ENCODE results near the gene ACSF2. TPM values are rescaled to one million over a fixed set of nuclear protein-coding genes. Genes with fewer than 3 reads are reported as not detected.

ACSF2 gene
- total RNA-seq, 1 experiment from 2014 or later = 72.7 TPM

GRCh38 chr17:50424246-50424995 is 1.6 kb upstream of the ACSF2 start:
- no peak for TF ChIP-seq EZH2 (IDR thresholded peaks at IDR 0.05; ENCODE audit: low read length, unreplicated experiment)
- TF ChIP-seq CTCF (conservative IDR thresholded peaks at IDR 0.05; ENCODE audit: low read depth, low read length) = no peak
- intact Hi-C loops (cut with micrococcal nuclease) = loop anchor here (5.0 kb wide), 1 partner anchor 33 kb away; no protein-coding TSS in a partner anchor
- H3K4me3 ChIP-seq (ENCODE audit: low read length) = no peak overlapping the region
- H3K4me1 ChIP-seq (ENCODE audit: insufficient read depth, low read length) = peaks cover 56% of the 10 kb centered on the region
- H3K9ac ChIP-seq (ENCODE audit: low read length) = no peak overlapping the region
- no peaks in the 10 kb centered on the region for H4K20me1 ChIP-seq (ENCODE audit: low read length)
- POLR2A ChIA-PET (ENCODE audit: unreplicated experiment) = interaction anchor here (0.6 kb wide), 1 partner anchor 25 kb away, joined by 7 read pairs; no protein-coding TSS in a partner anchor
- peaks cover 9% of the 10 kb centered on the region for H3F3A ChIP-seq (ENCODE audit: low read length, unreplicated experiment)
- peak overlapping the region; percentile 90 for H3K4me2 ChIP-seq (ENCODE audit: low read length)
- H3K36me3 ChIP-seq (ENCODE audit: low read depth, low read length) = no peaks in the 10 kb centered on the region
- H3K27me3 ChIP-seq (ENCODE audit: low read length) = no peaks in the 10 kb centered on the region
- H3K9me2 ChIP-seq (replicated peaks; ENCODE audit: low read length) = no peaks in the 10 kb centered on the region
- CTCF ChIA-PET = interaction anchor here (0.7 kb wide), 1 partner anchor 247 kb away, joined by 4 read pairs; no protein-coding TSS in a partner anchor
- H3K27ac ChIP-seq (ENCODE audit: low read length) = peak overlapping the region; percentile 67
- no peaks in the 10 kb centered on the region for H3K9me3 ChIP-seq (ENCODE audit: low read length)
- no TSS peak for BruUV-seq (replicated peaks)
- peaks cover 36% of the 10 kb centered on the region for H3K79me2 ChIP-seq (ENCODE audit: low read length)
- H2AFZ ChIP-seq (ENCODE audit: low read length) = peak overlapping the region; percentile 27
- no peak for ATAC-seq
- DNase-seq = no peak

DNA sequence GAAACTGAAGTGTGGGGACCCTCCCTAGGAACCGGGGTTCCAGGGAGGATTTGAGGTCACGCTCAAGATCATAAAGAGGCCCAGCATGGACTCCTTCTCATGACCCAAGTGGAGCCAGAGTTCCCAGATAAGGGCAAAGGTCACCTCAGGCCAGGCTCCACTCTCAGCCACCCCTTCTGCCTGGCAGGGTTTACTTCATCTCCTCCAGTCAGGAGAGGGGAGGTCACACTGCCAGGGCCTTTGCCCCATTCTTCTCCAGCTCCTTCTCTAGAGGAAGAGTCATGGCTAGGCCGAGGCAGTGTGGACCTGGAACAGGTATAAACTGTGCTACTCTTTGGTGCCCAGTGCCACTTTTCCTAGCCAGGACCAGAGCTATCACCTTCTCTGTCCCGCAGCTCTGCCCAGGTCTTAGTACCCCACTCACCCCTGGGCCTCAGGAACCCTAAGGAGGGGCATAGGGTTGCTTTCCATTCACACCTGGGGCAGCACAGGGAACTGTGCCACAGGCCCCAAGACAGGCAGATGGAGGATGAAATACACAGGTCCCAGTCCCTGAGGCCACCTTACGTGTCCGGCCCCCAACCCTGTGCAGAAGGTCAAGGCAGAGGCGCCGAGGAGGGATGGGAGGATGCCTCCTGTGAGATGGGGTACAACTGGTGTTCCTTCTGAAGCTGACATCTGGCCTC is 879 bp upstream of the ACSF2 start:
- BruUV-seq (replicated peaks) = no TSS peak
- Histone ChIP-seq H3K27ac (ENCODE audit: low read length) (peak overlapping the region; percentile 67), H3K4me3 (ENCODE audit: low read length) (peak overlapping the region; percentile 83), H3F3A (ENCODE audit: low read length, unreplicated experiment) (peaks cover 9% of the 10 kb centered on the region), H3K4me1 (ENCODE audit: insufficient read depth, low read length) (peaks cover 56% of the 10 kb centered on the region), H3K36me3 (ENCODE audit: low read depth, low read length) (no peaks in the 10 kb centered on the region), H3K9me2 (replicated peaks; ENCODE audit: low read length) (no peaks in the 10 kb centered on the region), H3K9me3 (ENCODE audit: low read length) (no peaks in the 10 kb centered on the region), H3K79me2 (ENCODE audit: low read length) (peaks cover 43% of the 10 kb centered on the region), H3K27me3 (ENCODE audit: low read length) (no peaks in the 10 kb centered on the region), H3K9ac (ENCODE audit: low read length) (peak overlapping the region; percentile 51), H4K20me1 (ENCODE audit: low read length) (no peaks in the 10 kb centered on the region), H2AFZ (ENCODE audit: low read length) (peak overlapping the region; percentile 94), H3K4me2 (ENCODE audit: low read length) (peak overlapping the region; percentile 90)
- ATAC-seq = no peak
- CTCF ChIA-PET = no interaction called here
- TF ChIP-seq CTCF (conservative IDR thresholded peaks at IDR 0.05; ENCODE audit: low read depth, low read length) = no peak
- TF ChIP-seq EZH2 (IDR thresholded peaks at IDR 0.05; ENCODE audit: low read length, unreplicated experiment) = no peak
- no peak for TF ChIP-seq EZH2phosphoT487 (IDR thresholded peaks at IDR 0.05; ENCODE audit: borderline replicate concordance, low read length)
- POLR2A ChIA-PET (ENCODE audit: unreplicated experiment) = no interaction called here
- DNase-seq = no peak
- intact Hi-C loops (cut with micrococcal nuclease) = loop anchor here (5.0 kb wide), 1 partner anchor 32 kb away; no protein-coding TSS in a partner anchor

Data from PC-3 (cell line).